DMS153 (cell line): Measurements from ENCODE around the gene PARP1.
A peak's percentile ranks its signal among the peaks of the same experiment; 100 is the strongest.
"Not testable (repeated sequence)": the region's sequence is repeated elsewhere in the genome, so short reads cannot be mapped to it uniquely, and the experiment has no call there.

ENCODE experiments used
- DNase-seq: peaks from one replicate; lab custom pipeline; 2025; lab: John Stamatoyannopoulos, UW

Gene PARP1

GRCh38 chr1:226407497-226408284 lies at the start of gene PARP1:
PARP1 (minus strand) TSS chr1:226408093; CDS start chr1:226407929, 164 bp downstream.
- peak; percentile 90 for DNase-seq

GRCh38 chr1:226457307-226457712 lies 49.4 kb upstream of the PARP1 start:
- no peak for DNase-seq

DNA sequence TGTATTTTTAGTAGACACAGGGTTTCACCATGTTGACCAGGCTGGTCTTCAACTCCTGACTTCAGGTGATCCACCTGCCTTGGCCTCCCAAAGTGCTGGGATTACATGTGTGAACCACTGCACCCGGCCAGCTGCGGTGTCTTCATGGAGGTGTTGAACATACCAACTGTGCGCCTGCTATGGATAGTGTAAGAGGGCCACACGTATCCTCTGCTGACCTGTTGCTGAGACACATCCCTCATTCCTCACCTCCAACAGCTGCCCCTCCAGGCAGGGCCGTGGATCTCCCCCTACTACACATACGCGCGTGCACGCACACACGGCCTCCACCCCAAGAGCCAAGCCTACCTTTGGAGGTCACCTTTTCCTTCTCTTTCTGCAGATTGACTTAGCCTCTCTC lies 48.0 kb upstream of the PARP1 start:
- DNase-seq: no peak

GRCh38 chr1:226454349-226454748 lies 46.5 kb upstream of the PARP1 start:
- DNase-seq: no peak

DNA sequence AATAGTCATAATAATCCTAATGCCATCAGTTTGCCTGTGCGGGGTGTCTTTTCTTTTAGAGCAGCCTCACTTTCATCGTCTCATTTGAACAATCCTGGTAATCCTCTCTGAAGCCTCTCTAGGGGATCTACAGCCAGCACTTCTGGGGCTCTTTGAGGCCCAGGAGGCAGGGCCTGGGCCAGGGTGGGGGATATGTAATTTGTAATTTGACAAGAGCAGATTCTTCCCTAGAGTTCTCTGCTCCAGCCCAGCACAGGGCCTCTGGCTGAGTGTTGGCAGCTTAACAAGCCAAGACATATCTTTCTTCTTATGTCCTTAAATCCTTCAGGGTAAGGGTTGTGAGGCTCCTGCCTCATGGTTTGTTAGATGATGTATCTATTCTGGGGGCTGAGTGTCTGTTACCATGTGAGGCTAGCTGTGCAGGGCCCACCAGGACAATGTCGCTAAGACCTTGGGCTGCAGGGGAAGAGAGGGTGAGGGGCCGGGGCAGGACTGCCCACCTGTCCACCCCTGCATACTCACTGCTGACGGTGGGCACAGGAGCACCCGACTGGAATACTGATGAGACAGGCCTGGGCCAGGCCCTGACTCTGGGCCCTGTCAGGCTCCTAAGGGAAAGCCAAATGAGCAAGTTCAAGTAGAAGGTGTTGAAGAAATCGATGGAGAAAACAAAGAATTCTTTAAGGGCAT lies 45.3 kb upstream of the PARP1 start:
- DNase-seq: no peak

DNA sequence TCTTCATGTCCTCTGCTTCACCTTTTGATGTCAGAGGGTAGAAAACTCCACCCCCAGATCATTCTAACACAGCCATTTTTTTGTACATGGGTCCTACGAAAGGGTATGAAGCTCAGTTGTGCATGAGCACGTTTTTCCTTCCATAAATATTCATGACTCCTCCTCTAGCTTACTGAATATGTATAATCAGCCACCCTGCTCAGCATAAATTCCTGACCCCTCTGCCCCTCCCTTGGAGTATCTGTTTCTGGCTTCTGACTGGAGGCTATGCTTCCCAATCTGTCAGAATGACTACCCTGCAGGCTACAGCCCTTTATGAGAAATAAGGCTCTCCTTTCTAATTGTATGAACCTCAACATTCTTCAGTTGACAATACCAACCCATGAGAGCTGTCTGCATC lies 42.8 kb upstream of the PARP1 start:
- no peak for DNase-seq

DNA sequence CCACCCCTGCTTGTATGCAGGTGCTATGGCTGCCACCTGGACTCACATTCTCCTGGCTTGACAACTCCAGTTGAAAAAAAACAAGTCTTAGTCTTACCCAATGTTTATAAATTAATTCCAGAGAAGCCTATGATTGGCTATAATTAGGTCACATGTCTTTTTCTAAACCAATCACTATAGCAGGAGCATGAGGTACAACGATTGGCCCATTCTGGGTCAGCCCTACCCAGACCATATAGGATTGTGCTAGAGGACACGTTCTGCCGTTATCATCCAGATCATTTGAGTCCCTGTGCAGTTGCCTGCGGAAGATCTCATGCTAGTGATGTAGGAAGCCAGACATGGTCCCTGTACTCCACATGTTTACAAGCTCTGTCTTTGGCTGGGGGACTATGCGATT lies 41.9 kb upstream of the PARP1 start:
- no peak for DNase-seq

GRCh38 chr1:226447932-226448665 lies 40.2 kb upstream of the PARP1 start:
- no peak for DNase-seq

GRCh38 chr1:226446094-226446493 lies 38.2 kb upstream of the PARP1 start:
- no peak for DNase-seq

- peak; percentile 11 for DNase-seq
These were observed 37.0 kb upstream of the PARP1 start for GRCh38 chr1:226444901-226445300.

- DNase-seq: no peak
These were observed 35.5 kb upstream of the PARP1 start for GRCh38 chr1:226443439-226443838.

DNA sequence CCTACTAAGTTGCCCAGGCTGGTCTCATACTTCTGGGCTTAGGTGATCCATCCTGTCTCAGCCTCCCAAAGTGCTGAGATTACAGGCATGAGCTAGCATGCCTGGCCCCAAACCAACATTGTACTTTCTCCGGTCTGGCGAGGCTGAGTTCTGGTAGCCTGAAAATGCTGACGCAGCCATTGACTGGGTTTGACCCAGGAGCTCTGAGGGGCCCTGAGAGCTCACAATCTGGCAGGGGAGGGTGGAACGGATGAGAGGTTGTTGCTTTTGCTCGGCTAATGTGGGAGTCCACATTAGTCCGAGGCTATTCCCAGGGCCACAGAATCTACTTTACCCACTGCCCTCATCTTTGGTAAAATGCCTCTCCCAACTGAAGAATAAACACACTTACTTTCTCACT lies 35.1 kb upstream of the PARP1 start:
- no peak for DNase-seq

- DNase-seq: no peak
These were observed 33.7 kb upstream of the PARP1 start for GRCh38 chr1:226441629-226442028.

DNA sequence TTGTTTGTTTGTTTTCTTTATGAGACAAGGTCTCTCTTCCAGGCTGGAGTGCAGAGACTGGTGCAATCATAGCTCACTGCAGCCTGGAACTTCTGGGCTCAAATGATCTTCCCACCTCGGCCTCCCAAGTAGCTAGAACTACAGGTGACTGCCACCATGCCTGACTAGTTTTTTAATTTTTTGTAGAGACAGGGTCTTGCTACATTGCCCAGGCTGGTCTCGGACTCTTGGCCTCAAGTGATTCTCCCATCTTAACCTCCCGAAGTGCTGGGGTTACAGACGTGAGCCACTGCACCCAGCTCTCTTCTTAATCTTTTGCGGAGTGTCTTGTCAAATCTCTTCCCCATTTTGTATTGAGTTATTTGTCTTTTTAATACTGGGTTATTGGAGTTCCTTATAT lies 32.6 kb upstream of the PARP1 start:
- DNase-seq: no peak

- no peak for DNase-seq
These were observed 30.1 kb upstream of the PARP1 start for GRCh38 chr1:226438007-226438406.

DNA sequence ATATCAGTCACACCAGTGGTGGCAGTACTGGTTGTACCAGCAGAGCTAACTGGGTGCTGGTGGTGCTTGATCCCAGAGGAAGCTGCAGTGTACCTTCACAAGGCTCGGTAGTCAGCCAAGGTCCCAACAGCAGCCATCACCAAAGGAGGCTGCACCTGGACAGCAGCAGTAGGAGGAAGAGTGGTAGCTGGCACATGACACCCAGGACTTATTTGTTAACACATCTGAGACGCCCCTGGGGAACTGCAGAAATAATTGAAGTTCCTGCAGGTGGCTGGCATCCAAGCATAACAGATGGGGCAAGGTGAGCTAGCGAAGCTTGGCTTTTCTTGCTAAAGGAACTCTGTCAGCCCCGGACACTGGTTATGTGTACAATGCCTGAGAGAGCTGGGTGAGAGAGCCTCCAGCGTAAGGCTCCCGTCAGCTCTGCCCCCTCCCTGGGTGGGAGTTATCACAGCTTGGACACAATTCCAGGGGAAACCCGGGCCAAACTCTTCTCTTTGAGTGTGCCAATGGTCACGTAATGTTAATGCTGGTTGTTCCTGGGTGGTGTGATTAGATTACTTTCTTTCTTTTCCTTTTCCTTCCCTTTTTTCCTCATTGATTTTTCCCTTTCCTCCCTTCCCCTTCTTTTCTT lies 29.1 kb upstream of the PARP1 start:
- DNase-seq: peak; percentile 91

DNA sequence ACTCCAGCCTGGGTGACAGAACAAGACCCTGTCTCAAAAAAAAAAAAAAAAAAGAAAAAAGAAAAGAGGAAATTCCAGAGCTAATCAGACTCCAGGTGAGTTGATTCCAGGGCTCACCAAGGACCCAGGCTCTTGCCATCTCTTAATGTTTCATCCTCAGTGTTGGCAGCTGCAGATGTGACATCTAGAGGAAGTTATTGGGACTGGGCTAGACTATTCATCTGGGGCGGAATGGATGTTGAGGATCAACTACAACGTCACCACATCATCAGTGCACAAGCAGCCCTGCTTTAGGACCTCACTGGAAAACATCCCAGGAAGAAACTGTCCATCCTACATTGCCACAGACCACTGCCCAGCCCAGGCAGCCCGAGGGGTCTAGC lies 28.6 kb upstream of the PARP1 start:
- DNase-seq: no peak

- no peak for DNase-seq
These were observed 25.4 kb upstream of the PARP1 start for GRCh38 chr1:226433341-226433720.

DNA sequence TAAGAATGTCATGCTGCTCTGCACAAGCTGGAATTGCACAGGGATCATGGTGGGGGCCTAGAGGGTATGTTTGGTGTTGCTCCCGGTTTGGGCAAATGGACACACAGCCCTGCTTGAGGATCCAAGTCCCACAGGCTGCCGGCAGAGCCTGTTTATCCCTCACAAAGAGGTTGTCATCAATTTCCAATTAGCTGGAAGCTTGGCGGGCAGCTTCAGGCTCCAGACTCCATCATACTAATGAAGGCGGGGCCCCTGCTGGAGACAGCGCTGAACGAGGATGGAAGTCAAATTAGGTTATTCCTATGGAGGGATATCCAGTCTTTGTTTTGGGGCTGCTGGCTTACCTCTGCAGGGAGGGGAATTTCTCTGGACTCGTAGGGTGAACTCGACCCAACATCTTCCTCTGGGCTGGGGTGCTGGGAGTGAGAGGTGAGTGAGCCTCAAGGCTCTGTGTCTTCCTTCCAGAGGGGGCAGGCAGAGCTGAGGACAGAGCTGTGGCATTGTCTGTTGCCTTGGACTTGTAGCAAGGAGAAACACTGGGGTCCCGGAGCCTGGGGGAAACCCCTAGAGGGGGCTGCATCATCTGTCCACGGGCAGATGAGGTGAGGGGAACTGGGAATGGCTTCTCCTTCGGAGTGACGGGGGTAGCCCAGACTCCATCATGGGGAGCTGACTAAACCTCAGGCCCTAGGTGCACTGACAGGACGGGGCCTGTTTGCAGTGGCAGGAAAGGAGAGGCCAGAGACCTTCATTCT lies 24.9 kb upstream of the PARP1 start:
- no peak for DNase-seq

GRCh38 chr1:226431898-226432297 lies 24.0 kb upstream of the PARP1 start:
- not testable (repeated sequence) for DNase-seq

DNA sequence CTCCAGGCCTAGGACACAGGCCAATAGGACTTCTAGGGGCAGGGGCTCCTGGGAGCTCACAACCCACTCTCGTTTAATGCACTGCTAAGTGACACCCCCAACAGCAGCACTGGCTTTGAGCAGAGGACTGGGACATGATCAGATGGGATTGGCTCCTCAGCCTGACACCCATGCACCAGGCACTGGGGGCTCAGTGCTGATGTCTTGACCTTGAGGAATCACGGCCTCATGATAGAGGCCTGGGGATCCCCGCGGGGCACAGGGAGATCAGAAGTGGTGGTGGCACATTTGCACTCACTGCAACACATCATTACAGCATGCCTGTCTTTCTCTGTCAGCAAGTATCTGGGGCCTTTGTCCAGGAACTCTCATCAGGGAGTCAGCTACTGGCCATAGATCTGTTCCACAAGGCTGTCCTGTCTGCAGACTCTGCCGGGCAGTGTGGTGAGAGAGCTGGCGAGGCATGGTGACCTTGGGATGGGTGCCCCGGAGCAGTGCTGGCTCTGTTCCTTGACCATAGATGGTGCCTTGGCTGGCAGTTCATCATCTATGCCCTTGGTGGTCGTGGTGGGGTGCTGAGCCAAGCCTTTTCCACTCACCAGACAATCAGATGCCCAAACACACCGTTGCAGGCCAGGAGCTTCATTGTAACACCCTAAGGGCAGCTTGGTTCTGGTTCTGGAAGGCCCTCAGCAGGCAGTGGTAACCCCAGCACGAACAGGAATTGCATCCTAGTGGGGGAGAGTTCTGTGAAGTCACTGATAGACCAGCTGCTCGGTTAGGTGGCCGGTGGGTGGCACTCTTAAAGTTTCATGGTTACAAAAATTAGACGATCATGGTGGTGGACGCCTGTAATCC lies 22.2 kb upstream of the PARP1 start:
- no peak for DNase-seq
